C4-2B (cell line): ENCODE data around the gene ANKRD55.

Experiments used
- CTCF ChIP-seq: fragments of 450-650 bp; conservative IDR thresholded peaks from 2 replicates; pipeline ENCODE4 v1.5.1; 2017; ENCODE audit warnings: mild to moderate bottlenecking
- ZFX ChIP-seq: fragments of 450-650 bp; IDR thresholded peaks from 2 replicates; pipeline ENCODE4 v1.6.1; 2017

GRCh38 chr5:56056875-56057274 lies 176.3 kb downstream of the ANKRD55 start:
- TF ChIP-seq CTCF (no peak), ZFX (no peak)
